ENCODE measurements around the gene ZBTB7C.
"Not testable (repeated sequence)": the region's sequence is repeated elsewhere in the genome, so short reads cannot be mapped to it uniquely, and the experiment has no call there.

Gene ZBTB7C

GRCh38 chr18:48297139-48297538 is 112.0 kb downstream of the ZBTB7C start:
- DNase-seq (ENCODE audit: low read depth): no peak

- no peak for DNase-seq (ENCODE audit: low read depth)
These were observed 112.6 kb downstream of the ZBTB7C start for GRCh38 chr18:48296581-48296980.

GRCh38 chr18:48295586-48296311 is 113.4 kb downstream of the ZBTB7C start:
- no peak for DNase-seq (ENCODE audit: low read depth)

- no peak for DNase-seq (ENCODE audit: low read depth)
These were observed 114.1 kb downstream of the ZBTB7C start for GRCh38 chr18:48294899-48295585.

GRCh38 chr18:48293954-48294898 is 115.0 kb downstream of the ZBTB7C start:
- DNase-seq (ENCODE audit: low read depth): no peak

- no peak for DNase-seq (ENCODE audit: low read depth)
These were observed 116.3 kb downstream of the ZBTB7C start for GRCh38 chr18:48292782-48293424.

GRCh38 chr18:48292229-48292628 is 117.0 kb downstream of the ZBTB7C start:
- DNase-seq (ENCODE audit: low read depth): no peak

GRCh38 chr18:48290162-48290926 is 118.8 kb downstream of the ZBTB7C start:
- DNase-seq (ENCODE audit: low read depth): no peak

- no peak for DNase-seq (ENCODE audit: low read depth)
These were observed 124.4 kb downstream of the ZBTB7C start for GRCh38 chr18:48284743-48285142.

- not testable (repeated sequence) for DNase-seq (ENCODE audit: low read depth)
These were observed 125.2 kb downstream of the ZBTB7C start for GRCh38 chr18:48284011-48284410.

- DNase-seq (ENCODE audit: low read depth): not testable (repeated sequence)
These were observed 127.7 kb downstream of the ZBTB7C start for GRCh38 chr18:48281460-48281859.

- DNase-seq (ENCODE audit: low read depth): no peak
These were observed 129.9 kb downstream of the ZBTB7C start for GRCh38 chr18:48279312-48279711.

- DNase-seq (ENCODE audit: low read depth): no peak
These were observed 131.1 kb downstream of the ZBTB7C start for GRCh38 chr18:48278081-48278480.

- no peak for DNase-seq (ENCODE audit: low read depth)
These were observed 134.9 kb downstream of the ZBTB7C start for GRCh38 chr18:48274301-48274700.

- DNase-seq (ENCODE audit: low read depth): no peak
These were observed 138.3 kb downstream of the ZBTB7C start for GRCh38 chr18:48270929-48271328.

GRCh38 chr18:48265328-48265727 is 143.9 kb downstream of the ZBTB7C start:
- DNase-seq (ENCODE audit: low read depth): no peak

- no peak for DNase-seq (ENCODE audit: low read depth)
These were observed 145.0 kb downstream of the ZBTB7C start for GRCh38 chr18:48263914-48264902.

- no peak for DNase-seq (ENCODE audit: low read depth)
These were observed 145.9 kb downstream of the ZBTB7C start for GRCh38 chr18:48263192-48263853.

GRCh38 chr18:48260237-48260636 is 148.9 kb downstream of the ZBTB7C start:
- DNase-seq (ENCODE audit: low read depth): no peak

All from T follicular helper cell (primary cell).